Measurements from ENCODE around the gene LPGAT1. TPM values are rescaled to one million over a fixed set of nuclear protein-coding genes. Genes with fewer than 3 reads are reported as not detected.
A peak's percentile ranks its signal among the peaks of the same experiment; 100 is the strongest.

Gene LPGAT1
- total and polyA plus RNA-seq, 2 donors from 2014 or later: 7.1 to 67.4 TPM

- Histone ChIP-seq H3K4me1 (ENCODE audit: control insufficient read depth in 2 of 3, insufficient read depth in 2 of 3, low read depth in 1 of 3, low read length in 3 of 3) (peaks cover 0 to 2% (median 0%) of the 10 kb centered on the region in 3 donors), H3K4me3 (ENCODE audit: low read length in 3 of 3) (peak overlapping the region in 1 of 3 donors; percentile 12), H3K27me3 (ENCODE audit: control insufficient read depth, insufficient read depth, low read length) (no peaks in the 10 kb centered on the region), H3K9me3 (ENCODE audit: control insufficient read depth in 2 of 3, insufficient read depth in 1 of 3, low read length in 3 of 3) (no peaks in the 10 kb centered on the region), H3K36me3 (ENCODE audit: control insufficient read depth in 2 of 3, insufficient read depth in 3 of 3, low read length in 3 of 3) (no peaks in the 10 kb centered on the region), H3K9ac (ENCODE audit: low read length in 3 of 3) (no peak overlapping the region), H3K27ac (ENCODE audit: low read depth in 2 of 2, low read length in 2 of 2) (no peak overlapping the region)
- TF ChIP-seq CTCF (IDR thresholded peaks at IDR 0.05; ENCODE audit: borderline replicate concordance, extremely low read depth, insufficient read depth): no peak
- FAIRE-seq (no peak), DNase-seq (no peak)
- intact Hi-C loops (cut with DNase I): no loop called here
These were observed 13.1 kb upstream of the LPGAT1 start for GRCh38 chr1:211843507-211844298.

DNA sequence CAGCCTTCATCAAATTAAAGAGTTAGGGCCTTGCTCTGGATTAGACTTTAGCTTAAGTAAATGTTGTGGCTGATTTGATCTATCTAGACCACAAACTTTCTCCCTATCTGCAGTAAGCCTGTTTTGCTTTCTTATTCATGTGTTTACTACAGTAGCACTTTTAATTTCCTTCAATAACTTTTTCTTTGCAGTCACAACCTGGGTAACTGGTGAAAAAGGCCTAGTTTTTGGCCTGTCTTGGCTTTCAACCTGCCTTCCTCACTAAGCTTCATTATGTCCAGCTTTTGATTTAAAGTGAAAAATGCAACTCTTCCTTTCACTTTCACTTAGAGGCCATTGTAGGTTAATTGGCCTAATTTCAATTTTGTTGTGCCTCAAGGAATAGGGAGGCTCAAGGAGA lies 12.5 kb upstream of the LPGAT1 start:
- peaks cover 0 to 2% (median 0%) of the 10 kb centered on the region in 3 donors for H3K4me1 ChIP-seq (ENCODE audit: control insufficient read depth in 2 of 3, insufficient read depth in 2 of 3, low read depth in 1 of 3, low read length in 3 of 3)
- H3K27me3 ChIP-seq (ENCODE audit: control insufficient read depth, insufficient read depth, low read length): no peaks in the 10 kb centered on the region
- intact Hi-C loops (cut with DNase I): no loop called here
- no peak for TF ChIP-seq CTCF (IDR thresholded peaks at IDR 0.05; ENCODE audit: borderline replicate concordance, extremely low read depth, insufficient read depth)
- H3K9ac ChIP-seq (ENCODE audit: low read length in 3 of 3): no peak overlapping the region
- no peaks in the 10 kb centered on the region for H3K36me3 ChIP-seq (ENCODE audit: control insufficient read depth in 2 of 3, insufficient read depth in 3 of 3, low read length in 3 of 3)
- DNase-seq (no peak), FAIRE-seq (no peak)
- no peaks in the 10 kb centered on the region for H3K9me3 ChIP-seq (ENCODE audit: control insufficient read depth in 2 of 3, insufficient read depth in 1 of 3, low read length in 3 of 3)
- peak overlapping the region in 2 of 3 donors; percentile 12 to 31 for H3K4me3 ChIP-seq (ENCODE audit: low read length in 3 of 3)
- H3K27ac ChIP-seq (ENCODE audit: low read depth in 2 of 2, low read length in 2 of 2): no peak overlapping the region

DNA sequence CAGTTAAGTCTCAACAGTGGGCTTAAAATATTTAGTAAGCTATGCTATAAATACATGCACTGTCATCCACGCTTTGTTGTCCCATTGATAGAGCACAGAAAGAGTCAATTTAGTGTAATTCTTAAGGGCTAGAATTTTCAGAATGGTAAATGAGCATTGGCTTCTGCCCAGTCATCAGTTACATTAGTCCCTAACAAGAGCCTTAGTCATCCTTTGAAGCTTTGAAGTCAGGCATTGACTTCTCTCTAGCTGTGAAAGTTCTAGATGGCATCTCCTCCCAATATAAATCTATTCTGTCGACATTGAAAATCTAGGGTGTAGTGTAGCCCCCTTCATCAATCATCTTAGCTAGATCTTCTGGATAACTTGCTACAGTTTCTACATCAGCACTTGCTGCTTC lies 12.0 kb upstream of the LPGAT1 start:
- FAIRE-seq (no peak), DNase-seq (no peak)
- H3K4me3 ChIP-seq (ENCODE audit: low read length in 3 of 3): no peak overlapping the region
- peaks cover 0 to 2% (median 0%) of the 10 kb centered on the region in 3 donors for H3K4me1 ChIP-seq (ENCODE audit: control insufficient read depth in 2 of 3, insufficient read depth in 2 of 3, low read depth in 1 of 3, low read length in 3 of 3)
- no peak for TF ChIP-seq CTCF (IDR thresholded peaks at IDR 0.05; ENCODE audit: borderline replicate concordance, extremely low read depth, insufficient read depth)
- H3K9ac ChIP-seq (ENCODE audit: low read length in 3 of 3): no peak overlapping the region
- H3K27ac ChIP-seq (ENCODE audit: low read depth in 2 of 2, low read length in 2 of 2): no peak overlapping the region
- no peaks in the 10 kb centered on the region for H3K9me3 ChIP-seq (ENCODE audit: control insufficient read depth in 2 of 3, insufficient read depth in 1 of 3, low read length in 3 of 3)
- H3K36me3 ChIP-seq (ENCODE audit: control insufficient read depth in 2 of 3, insufficient read depth in 3 of 3, low read length in 3 of 3): no peaks in the 10 kb centered on the region
- H3K27me3 ChIP-seq (ENCODE audit: control insufficient read depth, insufficient read depth, low read length): no peaks in the 10 kb centered on the region
- intact Hi-C loops (cut with DNase I): no loop called here
